Parathyroid adenoma (tissue), 2 donors: Measurements from ENCODE around the gene PTBP1.

Source experiments
- H2AFZ ChIP-seq: fragments of 300-600 bp; sonication (generic); one replicate; pipeline ENCODE4 v1.7.0; 2017; ENCODE audit warnings: antibody characterized with exemption, mild to moderate bottlenecking
- H3K27ac ChIP-seq: fragments of 300-600 bp; sonication (generic); one replicate; pipeline ENCODE4 v1.7.0; 2017
- H3K27me3 ChIP-seq: fragments of 300-600 bp; sonication (generic); one replicate; pipeline ENCODE4 v1.7.0; 2017; ENCODE audit warnings: low read length; ENCODE audit not compliant: control insufficient read depth, insufficient read depth
- H3K36me3 ChIP-seq: fragments of 300-600 bp; sonication (generic); one replicate; pipeline ENCODE4 v1.7.0; 2017; ENCODE audit warnings: low read length; ENCODE audit not compliant: control insufficient read depth, insufficient read depth
- H3K4me1 ChIP-seq: fragments of 300-600 bp; sonication (generic); one replicate; pipeline ENCODE4 v1.7.0; 2017; ENCODE audit warnings: control low read depth
- H3K4me2 ChIP-seq: fragments of 300-600 bp; sonication (generic); one replicate; pipeline ENCODE4 v1.7.0; 2017; ENCODE audit warnings: low read length
- H3K4me3 ChIP-seq: fragments of 300-600 bp; sonication (generic); one replicate; pipeline ENCODE4 v1.7.0; 2017; ENCODE audit warnings: low read depth, low read length
- H3K79me2 ChIP-seq: fragments of 300-600 bp; sonication (generic); one replicate; pipeline ENCODE4 v1.7.0; 2017; ENCODE audit warnings: control low read depth
- H3K9ac ChIP-seq: fragments of 300-600 bp; sonication (generic); one replicate; pipeline ENCODE4 v1.7.0; 2017; ENCODE audit warnings: mild to moderate bottlenecking
- H3K9me3 ChIP-seq: fragments of 300-600 bp; sonication (generic); one replicate; pipeline ENCODE4 v1.7.0; 2017; ENCODE audit warnings: low read length; ENCODE audit not compliant: control insufficient read depth
- CTCF ChIP-seq: fragments of 300-600 bp; sonication (generic); IDR thresholded peaks from one replicate; pipeline ENCODE4 v1.7.0; 2017; ENCODE audit warnings: antibody characterized with exemption, mild to moderate bottlenecking
- donor health status: primary hyperparathyroidism.

The PTBP1 gene

DNA sequence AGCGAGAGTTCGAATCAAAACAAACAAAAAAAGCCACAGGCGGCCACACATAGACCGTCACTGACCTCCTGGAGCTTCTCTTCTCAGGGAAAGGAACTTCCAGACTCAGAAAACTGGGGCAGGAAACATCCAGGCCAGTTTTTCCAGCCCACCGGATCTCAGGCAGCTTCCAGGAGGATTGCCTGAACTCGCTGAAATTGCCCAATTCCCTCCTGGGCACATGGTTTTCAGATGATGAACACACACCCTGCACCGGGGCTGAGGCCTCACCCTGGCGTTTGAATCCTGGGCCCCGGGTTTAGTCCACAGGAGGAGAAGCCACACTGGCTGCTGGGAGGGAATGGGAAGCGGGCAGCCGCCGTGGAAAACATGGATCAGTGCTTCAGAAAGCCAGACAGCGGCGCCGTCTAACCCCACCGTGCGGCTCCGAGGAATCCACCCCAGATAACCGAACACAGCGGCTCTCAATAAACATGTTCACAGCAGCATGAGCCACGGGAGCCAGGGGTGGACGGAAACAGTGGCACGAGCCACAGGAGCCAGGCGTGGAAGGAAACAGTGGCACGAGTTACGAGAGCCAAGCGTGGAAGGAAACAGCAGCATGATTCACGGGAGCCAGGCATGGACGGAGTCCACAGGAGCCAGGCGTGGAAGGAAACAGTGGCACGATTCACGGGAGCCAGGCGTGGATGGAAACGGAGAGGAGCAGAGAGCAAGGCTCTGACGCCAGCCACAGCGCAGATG is 18.2 kb upstream of the PTBP1 start:
- H2AFZ ChIP-seq: no peak overlapping the region
- H3K27me3 ChIP-seq: no peaks in the 10 kb centered on the region
- no peak for TF ChIP-seq CTCF
- H3K36me3 ChIP-seq: no peaks in the 10 kb centered on the region
- H3K4me2 ChIP-seq: no peak overlapping the region
- no peaks in the 10 kb centered on the region for H3K79me2 ChIP-seq
- no peak overlapping the region for H3K4me3 ChIP-seq
- H3K9ac ChIP-seq: no peak overlapping the region
- no peaks in the 10 kb centered on the region for H3K9me3 ChIP-seq
- H3K27ac ChIP-seq: no peak overlapping the region
- H3K4me1 ChIP-seq: no peaks in the 10 kb centered on the region

GRCh38 chr19:780935-781334 is 16.3 kb upstream of the PTBP1 start:
- no peak overlapping the region for H3K4me3 ChIP-seq
- no peaks in the 10 kb centered on the region for H3K36me3 ChIP-seq
- H2AFZ ChIP-seq: no peak overlapping the region
- no peak overlapping the region for H3K4me2 ChIP-seq
- no peak overlapping the region for H3K9ac ChIP-seq
- H3K27ac ChIP-seq: no peak overlapping the region
- no peaks in the 10 kb centered on the region for H3K27me3 ChIP-seq
- no peaks in the 10 kb centered on the region for H3K9me3 ChIP-seq
- no peaks in the 10 kb centered on the region for H3K79me2 ChIP-seq
- no peaks in the 10 kb centered on the region for H3K4me1 ChIP-seq
- no peak for TF ChIP-seq CTCF

DNA sequence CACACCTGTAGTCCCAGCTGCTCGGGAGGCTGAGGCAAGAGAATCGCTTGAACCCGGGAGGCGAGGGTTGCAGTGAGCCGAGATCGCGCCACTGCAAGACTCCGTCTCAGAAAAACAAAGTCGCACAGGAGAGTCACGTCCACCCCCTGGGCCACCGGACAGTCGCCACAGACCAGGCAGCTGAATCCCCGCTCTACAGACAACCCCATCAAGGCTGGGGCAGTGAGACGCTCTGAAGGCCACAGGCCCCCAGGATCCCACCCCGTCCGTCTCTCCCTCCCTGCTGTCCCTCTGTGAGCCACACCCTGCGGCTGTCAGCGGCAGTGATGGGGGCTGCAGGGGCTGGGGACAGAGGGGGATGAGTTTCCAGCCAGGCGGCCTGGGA is 15.5 kb upstream of the PTBP1 start:
- Histone ChIP-seq H2AFZ (no peak overlapping the region), H3K4me2 (no peak overlapping the region), H3K9ac (no peak overlapping the region), H3K4me1 (no peaks in the 10 kb centered on the region), H3K27ac (no peak overlapping the region), H3K36me3 (no peaks in the 10 kb centered on the region), H3K9me3 (no peaks in the 10 kb centered on the region), H3K4me3 (no peak overlapping the region), H3K27me3 (no peaks in the 10 kb centered on the region), H3K79me2 (no peaks in the 10 kb centered on the region)
- TF ChIP-seq CTCF: no peak

GRCh38 chr19:782185-782877 is 14.9 kb upstream of the PTBP1 start:
- H3K27ac ChIP-seq: no peak overlapping the region
- H3K9ac ChIP-seq: no peak overlapping the region
- H2AFZ ChIP-seq: peak overlapping the region; percentile 53
- no peak overlapping the region for H3K4me3 ChIP-seq
- no peak overlapping the region for H3K4me2 ChIP-seq
- H3K9me3 ChIP-seq: no peaks in the 10 kb centered on the region
- TF ChIP-seq CTCF: no peak
- no peaks in the 10 kb centered on the region for H3K27me3 ChIP-seq
- H3K36me3 ChIP-seq: no peaks in the 10 kb centered on the region
- H3K79me2 ChIP-seq: no peaks in the 10 kb centered on the region
- H3K4me1 ChIP-seq: no peaks in the 10 kb centered on the region
